ENCODE measurements around the gene MYO18A. TPM values are rescaled to one million over a fixed set of nuclear protein-coding genes. Genes with fewer than 3 reads are reported as not detected.

The MYO18A gene
- total RNA-seq, 2 donors from 2014 or later = 45.4 to 73.2 TPM

GRCh38 chr17:29022074-29022473 is 158.1 kb downstream of the MYO18A start:
- no peak for TF ChIP-seq POLR2A (IDR thresholded peaks at IDR 0.05)
- TF ChIP-seq, protein P1, sequence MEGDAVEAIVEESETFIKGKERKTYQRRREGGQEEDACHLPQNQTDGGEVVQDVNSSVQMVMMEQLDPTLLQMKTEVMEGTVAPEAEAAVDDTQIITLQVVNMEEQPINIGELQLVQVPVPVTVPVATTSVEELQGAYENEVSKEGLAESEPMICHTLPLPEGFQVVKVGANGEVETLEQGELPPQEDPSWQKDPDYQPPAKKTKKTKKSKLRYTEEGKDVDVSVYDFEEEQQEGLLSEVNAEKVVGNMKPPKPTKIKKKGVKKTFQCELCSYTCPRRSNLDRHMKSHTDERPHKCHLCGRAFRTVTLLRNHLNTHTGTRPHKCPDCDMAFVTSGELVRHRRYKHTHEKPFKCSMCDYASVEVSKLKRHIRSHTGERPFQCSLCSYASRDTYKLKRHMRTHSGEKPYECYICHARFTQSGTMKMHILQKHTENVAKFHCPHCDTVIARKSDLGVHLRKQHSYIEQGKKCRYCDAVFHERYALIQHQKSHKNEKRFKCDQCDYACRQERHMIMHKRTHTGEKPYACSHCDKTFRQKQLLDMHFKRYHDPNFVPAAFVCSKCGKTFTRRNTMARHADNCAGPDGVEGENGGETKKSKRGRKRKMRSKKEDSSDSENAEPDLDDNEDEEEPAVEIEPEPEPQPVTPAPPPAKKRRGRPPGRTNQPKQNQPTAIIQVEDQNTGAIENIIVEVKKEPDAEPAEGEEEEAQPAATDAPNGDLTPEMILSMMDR (IDR thresholded peaks at IDR 0.05) = no peak
- ATAC-seq = no peak
- H3K27me3 ChIP-seq = no peaks in the 10 kb centered on the region
- H3K4me3 ChIP-seq = no peak overlapping the region
- 85 to 87% methylated on average over 7 of the region's 7 CpGs for WGBS, 2 donors
- no peak overlapping the region for H3K27ac ChIP-seq
- H3K4me1 ChIP-seq = peaks cover 10% of the 10 kb centered on the region
- no peaks in the 10 kb centered on the region for H3K36me3 ChIP-seq (replicated peaks in 1 of 2; ENCODE audit: insufficient read depth in 1 of 2, low read depth in 2 of 2)
- intact Hi-C loops (cut with DNase I) = no loop called here
- H3K9me3 ChIP-seq = no peaks in the 10 kb centered on the region
- DNase-seq = no peak

- Histone ChIP-seq H3K27me3 (no peaks in the 10 kb centered on the region), H3K36me3 (replicated peaks in 1 of 2; ENCODE audit: insufficient read depth in 1 of 2, low read depth in 2 of 2) (no peaks in the 10 kb centered on the region), H3K4me1 (peaks cover 10% of the 10 kb centered on the region), H3K4me3 (no peak overlapping the region), H3K27ac (no peak overlapping the region), H3K9me3 (no peaks in the 10 kb centered on the region)
- ATAC-seq (no peak), DNase-seq (no peak)
- intact Hi-C loops (cut with DNase I) = no loop called here
- TF ChIP-seq, protein P1 (IDR thresholded peaks at IDR 0.05) = no peak
- no peak for TF ChIP-seq POLR2A (IDR thresholded peaks at IDR 0.05)
- WGBS, 2 donors = 71 to 79% methylated on average over 7 of the region's 7 CpGs
These were observed 159.0 kb downstream of the MYO18A start for GRCh38 chr17:29021226-29021625.

Other genes with a start within 250 kb of the MYO18A start
- 10 to 100 TPM; 22.1 to 56.4 TPM for gene PHF12, start 228.9 kb downstream of the MYO18A start, total RNA-seq
- gene SEZ6, start 174.4 kb downstream of the MYO18A start, total RNA-seq = not detected
- gene PIPOX, start 137.3 kb downstream of the MYO18A start, total RNA-seq = 1 to 10 TPM in 1 of 2 donors, not detected in 1; 3.1 TPM
- gene CRYBA1, start 66.5 kb upstream of the MYO18A start, total RNA-seq = not detected
- gene NUFIP2, start 113.8 kb upstream of the MYO18A start, total RNA-seq = 10 to 100 TPM; 14.2 to 19.7 TPM
- 10 to 100 TPM; 21.0 to 34.9 TPM for gene TAOK1, start 210.0 kb upstream of the MYO18A start, total RNA-seq